MCF 10A (cell line): Measurements from ENCODE around the gene ARHGAP18. TPM values are rescaled to one million over a fixed set of nuclear protein-coding genes. Genes with fewer than 3 reads are reported as not detected.

ENCODE experiments used
- BruUV-seq: library from RNA; stranded (reverse); fragments of 400-500 nt; replicated peaks from 2 replicates; lab custom pipeline; 2021; lab: Mats Ljungman, UMichigan
- CTCF ChIA-PET: fragments of 300-600 bp; sonication (Branson Sonifier 250); formaldehyde crosslinking; extraction: SDS; loops from one replicate; lab custom pipeline; 2021; ENCODE audit warnings: antibody characterized with exemption, inconsistent platforms; lab: Yijun Ruan, JAX
- POLR2A ChIA-PET: fragments of 300-600, 350-650 bp; sonication (Branson Sonifier 250); formaldehyde crosslinking; extraction: SDS; loops from one replicate; lab custom pipeline; 2020; ENCODE audit warnings: antibody characterized with exemption, inconsistent platforms; lab: Yijun Ruan, JAX
- DNase-seq: peaks from one replicate; pipeline ENCODE4 v3.0.0-alpha.2; 2018; ENCODE audit not compliant: unreplicated experiment
- H3K27ac Mint-ChIP-seq: one replicate; pipeline ENCODE4 v1.8.0; 2022; ENCODE audit warnings: mild to moderate bottlenecking, low read depth, mixed read lengths; ENCODE audit not compliant: unreplicated experiment
- H3K27me3 Mint-ChIP-seq: one replicate; pipeline ENCODE4 v1.8.0; 2022; ENCODE audit warnings: mixed read lengths; ENCODE audit not compliant: insufficient read depth, unreplicated experiment
- H3K36me3 Mint-ChIP-seq: one replicate; pipeline ENCODE4 v1.8.0; 2022; ENCODE audit warnings: mild to moderate bottlenecking, moderate library complexity, mixed read lengths; ENCODE audit not compliant: insufficient read depth, unreplicated experiment
- H3K4me1 Mint-ChIP-seq: one replicate; pipeline ENCODE4 v1.8.0; 2022; ENCODE audit warnings: mixed read lengths; ENCODE audit not compliant: insufficient read depth, unreplicated experiment
- H3K4me3 Mint-ChIP-seq: one replicate; pipeline ENCODE4 v1.8.0; 2022; ENCODE audit warnings: mild to moderate bottlenecking, moderate library complexity, mixed read lengths; ENCODE audit not compliant: unreplicated experiment
- H3K9me3 Mint-ChIP-seq: one replicate; pipeline ENCODE4 v1.8.0; 2022; ENCODE audit warnings: mixed read lengths; ENCODE audit not compliant: unreplicated experiment
- CTCF ChIP-seq: fragments of 200-600 bp; IDR thresholded peaks from one replicate; pipeline ENCODE4 v1.8.0; 2022; ENCODE audit warnings: antibody characterized with exemption, mild to moderate bottlenecking; ENCODE audit not compliant: unreplicated experiment
- intact Hi-C: fragments of 100-400 bp; cut with micrococcal nuclease; formaldehyde crosslinking; loops from 2 replicates; pipeline ENCODE4 v1.14.1; 2022
- total RNA-seq: library from RNA; stranded (reverse); gene quantifications from 2 replicates; pipeline ENCODE4 v1.2.3, GENCODE V29; 2022

The ARHGAP18 gene
- total RNA-seq, 1 experiment from 2014 or later = 22.9 TPM

- CTCF ChIA-PET = interaction anchor here (0.6 to 3.5 kb wide), 7 partner anchors 12 to 206 kb away, joined by 3 to 42 read pairs (median 4); no protein-coding TSS in a partner anchor
- POLR2A ChIA-PET = no interaction called here
- no TSS peak for BruUV-seq
- Mint-ChIP-seq H3K4me1 (no peaks in the 10 kb centered on the region), H3K27me3 (no peaks in the 10 kb centered on the region), H3K27ac (no peak overlapping the region), H3K36me3 (peaks cover 10% of the 10 kb centered on the region), H3K9me3 (peaks cover 14% of the 10 kb centered on the region), H3K4me3 (no peak overlapping the region)
- TF ChIP-seq CTCF = peak; percentile 35
- DNase-seq = peak; percentile 56
- intact Hi-C loops = loop anchor here (1.0 kb wide), 1 partner anchor 68 kb away; no protein-coding TSS in a partner anchor
Measured at GRCh38 chr6:129567374-129567773, 142.6 kb downstream of the ARHGAP18 start.

GRCh38 chr6:129565811-129566210, 144.2 kb downstream of the ARHGAP18 start:
- POLR2A ChIA-PET = interaction anchor here (0.7 to 1.5 kb wide), 3 partner anchors 15 to 66 kb away, joined by 3 to 5 read pairs (median 4); no protein-coding TSS in a partner anchor
- CTCF ChIA-PET = interaction anchor here (1.3 to 3.5 kb wide), 3 partner anchors 9 to 68 kb away, joined by 6 to 42 read pairs (median 9); no protein-coding TSS in a partner anchor
- intact Hi-C loops = no loop called here
- peaks cover 10% of the 10 kb centered on the region for H3K36me3 Mint-ChIP-seq
- H3K9me3 Mint-ChIP-seq = peaks cover 1% of the 10 kb centered on the region
- H3K27ac Mint-ChIP-seq = no peak overlapping the region
- H3K4me1 Mint-ChIP-seq = no peaks in the 10 kb centered on the region
- no peak for TF ChIP-seq CTCF
- no peaks in the 10 kb centered on the region for H3K27me3 Mint-ChIP-seq
- no TSS peak for BruUV-seq
- no peak overlapping the region for H3K4me3 Mint-ChIP-seq
- DNase-seq = no peak

GRCh38 chr6:129565366-129565765, 144.6 kb downstream of the ARHGAP18 start:
- no peak for TF ChIP-seq CTCF
- Mint-ChIP-seq H3K27ac (no peak overlapping the region), H3K27me3 (no peaks in the 10 kb centered on the region), H3K9me3 (no peaks in the 10 kb centered on the region), H3K4me1 (no peaks in the 10 kb centered on the region), H3K36me3 (peaks cover 10% of the 10 kb centered on the region), H3K4me3 (no peak overlapping the region)
- ChIA-PET CTCF (interaction anchor here (0.6 to 3.5 kb wide), 4 partner anchors 10 to 67 kb away, joined by 3 to 42 read pairs (median 8); no protein-coding TSS in a partner anchor), POLR2A (interaction anchor here (1.2 to 1.5 kb wide), 2 partner anchors 64 to 66 kb away, joined by 4 to 5 read pairs; no protein-coding TSS in a partner anchor)
- intact Hi-C loops = no loop called here
- no peak for DNase-seq
- BruUV-seq = no TSS peak

- ChIA-PET CTCF (no interaction called here), POLR2A (no interaction called here)
- TF ChIP-seq CTCF = no peak
- no peaks in the 10 kb centered on the region for H3K4me1 Mint-ChIP-seq
- no peak overlapping the region for H3K27ac Mint-ChIP-seq
- no peak for DNase-seq
- intact Hi-C loops = no loop called here
- no peaks in the 10 kb centered on the region for H3K27me3 Mint-ChIP-seq
- no peaks in the 10 kb centered on the region for H3K9me3 Mint-ChIP-seq
- no TSS peak for BruUV-seq
- H3K4me3 Mint-ChIP-seq = no peak overlapping the region
- no peaks in the 10 kb centered on the region for H3K36me3 Mint-ChIP-seq
Measured at GRCh38 chr6:129558248-129558647, 151.7 kb downstream of the ARHGAP18 start.
